Natural killer cell (primary cell): Measurements from ENCODE around the gene KLHL36. TPM values are rescaled to one million over a fixed set of nuclear protein-coding genes. Genes with fewer than 3 reads are reported as not detected.

ENCODE experiments used
- ATAC-seq, 3 donors: fragments of 150-1000 bp in 2 of 3; fragments of 200-7000 bp in 1 of 3; cut with Tn5 transposase; 1 replicate in 1 of 3; 2 replicates in 2 of 3; pipeline ENCODE4 v1.10.0; 2021; ENCODE audit warnings: mild to moderate bottlenecking in 2 of 3, moderate library complexity in 2 of 3
- DNase-seq, 2 donors: peaks; one replicate each; pipeline versions ENCODE4 v3.0.0 to v3.0.0-alpha.2; 2013 to 2021; ENCODE audit warnings: mixed read lengths in 1 of 2
- H3K27ac ChIP-seq: one replicate; pipeline ENCODE4 v1.5.1; 2013; ENCODE audit warnings: mild to moderate bottlenecking, low read length
- H3K27me3 ChIP-seq: one replicate; pipeline ENCODE4 v1.6.1; 2013; ENCODE audit warnings: low read length; ENCODE audit not compliant: control insufficient read depth, insufficient read depth
- H3K36me3 ChIP-seq: one replicate; pipeline ENCODE4 v1.6.1; 2013; ENCODE audit warnings: low read length; ENCODE audit not compliant: control insufficient read depth, insufficient read depth
- H3K4me1 ChIP-seq: one replicate; pipeline ENCODE4 v1.6.1; 2013; ENCODE audit warnings: low read length; ENCODE audit not compliant: control insufficient read depth, insufficient read depth
- H3K4me3 ChIP-seq: one replicate; pipeline ENCODE4 v1.5.1; 2013; ENCODE audit warnings: low read length
- H3K9me3 ChIP-seq: one replicate; pipeline ENCODE4 v1.6.1; 2013; ENCODE audit warnings: low read length; ENCODE audit not compliant: control insufficient read depth, insufficient read depth
- H3K27ac Mint-ChIP-seq, 2 donors: one replicate each; pipeline ENCODE4 v1.8.0; 2022; ENCODE audit warnings: mild to moderate bottlenecking in 2 of 2, mixed read lengths in 2 of 2, moderate library complexity in 1 of 2
- H3K27me3 Mint-ChIP-seq, 2 donors: one replicate each; pipeline ENCODE4 v1.8.0; 2022; ENCODE audit warnings: low read depth in 2 of 2, mixed read lengths in 2 of 2
- H3K36me3 Mint-ChIP-seq: one replicate; pipeline ENCODE4 v1.8.0; 2022; ENCODE audit warnings: mixed read lengths
- H3K4me1 Mint-ChIP-seq, 2 donors: one replicate each; pipeline ENCODE4 v1.8.0; 2022; ENCODE audit warnings: mixed read lengths in 2 of 2
- H3K4me3 Mint-ChIP-seq: one replicate; pipeline ENCODE4 v1.8.0; 2022; ENCODE audit warnings: mild to moderate bottlenecking, moderate library complexity, mixed read lengths
- H3K9me3 Mint-ChIP-seq, 2 donors: one replicate each; pipeline ENCODE4 v1.8.0; 2022; ENCODE audit warnings: mixed read lengths in 2 of 2
- CTCF ChIP-seq: fragments of 200-600 bp; IDR thresholded peaks from one replicate; pipeline ENCODE4 v1.8.0; 2022; ENCODE audit warnings: antibody characterized with exemption
- WGBS: methylation state at CpG from one replicate; pipeline ENCODE4 v1.1.7; 2013; ENCODE audit warnings: missing lambda C conversion rate; ENCODE audit not compliant: insufficient coverage; 5-methylcytosine and 5-hydroxymethylcytosine counted together
- intact Hi-C: fragments of 100-400 bp; cut with micrococcal nuclease; formaldehyde crosslinking; loops from one replicate; pipeline ENCODE4 v1.14.2; 2022
- total RNA-seq, 4 donors: library from RNA; stranded (reverse); fragments of 120-200 nt in 1 of 4; gene quantifications; one replicate each; pipeline versions ENCODE4 v1.2.3 to v1.2.4, GENCODE V29; 2013 to 2022

Gene KLHL36
- total RNA-seq, 3 donors from 2014 or later (not counting 1 experiment from before 2014, with no cell fraction given), result 47.2 to 62.3 (median 60.5) TPM

- TF ChIP-seq CTCF, result no peak
- H3K27me3 Mint-ChIP-seq, result no peaks in the 10 kb centered on the region
- 95% methylated on average over 7 of the region's 7 CpGs for WGBS
Observed at GRCh38 chr16:84660973-84661372, 12.7 kb downstream of the KLHL36 start.

GRCh38 chr16:84661418-84662060 is 13.2 kb downstream of the KLHL36 start:
- Mint-ChIP-seq H3K4me3 (no peak overlapping the region), H3K9me3 (no peaks in the 10 kb centered on the region), H3K4me1 (peaks cover 0 to 16% of the 10 kb centered on the region in 2 donors), H3K27me3 (no peaks in the 10 kb centered on the region), H3K36me3 (no peaks in the 10 kb centered on the region), H3K27ac (no peak overlapping the region)
- TF ChIP-seq CTCF, result no peak
- Histone ChIP-seq H3K27ac (no peak overlapping the region), H3K27me3 (no peaks in the 10 kb centered on the region), H3K4me3 (no peak overlapping the region), H3K36me3 (peaks cover 88% of the 10 kb centered on the region), H3K9me3 (no peaks in the 10 kb centered on the region), H3K4me1 (peaks cover 8% of the 10 kb centered on the region)
- 97% methylated on average over 51 of the region's 51 CpGs for WGBS
- DNase-seq, result no peak
- no peak for ATAC-seq
- intact Hi-C loops, result no loop called here

More at GRCh38 chr16:84660973-84661372, 12.7 kb downstream of the KLHL36 start:
- H3K27ac Mint-ChIP-seq, result no peak overlapping the region
- Histone ChIP-seq H3K4me3 (no peak overlapping the region), H3K36me3 (peaks cover 84% of the 10 kb centered on the region), H3K4me1 (peaks cover 12% of the 10 kb centered on the region), H3K27ac (no peak overlapping the region), H3K9me3 (no peaks in the 10 kb centered on the region), H3K27me3 (no peaks in the 10 kb centered on the region)
- intact Hi-C loops, result no loop called here
- H3K4me1 Mint-ChIP-seq, result peaks cover 0 to 20% of the 10 kb centered on the region in 2 donors
- ATAC-seq, result no peak
- H3K36me3 Mint-ChIP-seq, result no peaks in the 10 kb centered on the region
- H3K9me3 Mint-ChIP-seq, result no peaks in the 10 kb centered on the region
- no peak overlapping the region for H3K4me3 Mint-ChIP-seq
- no peak for DNase-seq

GRCh38 chr16:84662471-84662870 is 14.2 kb downstream of the KLHL36 start:
- Mint-ChIP-seq H3K27me3 (no peaks in the 10 kb centered on the region), H3K27ac (no peak overlapping the region), H3K9me3 (no peaks in the 10 kb centered on the region), H3K4me3 (no peak overlapping the region), H3K4me1 (peaks cover 0 to 14% of the 10 kb centered on the region in 2 donors), H3K36me3 (no peaks in the 10 kb centered on the region)
- no peaks in the 10 kb centered on the region for H3K27me3 ChIP-seq
- no peak overlapping the region for H3K27ac ChIP-seq
- peaks cover 79% of the 10 kb centered on the region for H3K36me3 ChIP-seq
- DNase-seq (no peak), ATAC-seq (no peak)
- intact Hi-C loops, result no loop called here
- no peak for TF ChIP-seq CTCF
- no peaks in the 10 kb centered on the region for H3K9me3 ChIP-seq
- peaks cover 4% of the 10 kb centered on the region for H3K4me1 ChIP-seq
- 98% methylated on average over 9 of the region's 9 CpGs for WGBS
- H3K4me3 ChIP-seq, result no peak overlapping the region
